Thyroid gland (tissue), 4 donors: Measurements from ENCODE around the gene PTPRN2. TPM values are rescaled to one million over a fixed set of nuclear protein-coding genes. Genes with fewer than 3 reads are reported as not detected.

Experiments
- DNase-seq, 2 donors: peaks; one replicate each; pipeline ENCODE4 v3.0.0-alpha.2; 2019
- H3K27ac ChIP-seq, 3 donors: fragments of 200-600 bp; sonication (generic); 1 replicate in 2 of 3; 2 replicates in 1 of 3; pipeline ENCODE4 v1.5.1; 2016 to 2019; ENCODE audit warnings: mild to moderate bottlenecking in 1 of 3, moderate library complexity in 1 of 3
- H3K27me3 ChIP-seq: fragments of 200-600 bp; sonication (generic); one replicate; pipeline ENCODE4 v1.5.1; 2019
- H3K36me3 ChIP-seq, 2 donors: fragments of 200-600 bp; sonication (generic); one replicate each; pipeline ENCODE4 v1.5.1; 2016 to 2019
- H3K4me1 ChIP-seq, 2 donors: fragments of 200-600 bp; sonication (generic); one replicate each; pipeline ENCODE4 v1.5.1; 2017 to 2019
- H3K4me3 ChIP-seq, 3 donors: fragments of 200-600 bp; sonication (generic); replicated peaks in 1 of 3; 1 replicate in 2 of 3; 2 replicates in 1 of 3; pipeline ENCODE4 v1.5.1; 2016; ENCODE audit warnings: mild to moderate bottlenecking in 1 of 3
- H3K9me3 ChIP-seq: fragments of 200-600 bp; sonication (generic); one replicate; pipeline ENCODE4 v1.5.1; 2017
- CTCF ChIP-seq, 6 experiments: fragments of 200-600 bp in 3 of 6; fragments of 450-650 bp in 3 of 6; sonication (generic) in 3 of 6; IDR thresholded peaks; one replicate each; pipeline ENCODE4 v1.5.1; 2016 to 2019; ENCODE audit warnings: antibody characterized with exemption in 6 of 6, mild to moderate bottlenecking in 2 of 6, inconsistent platforms in 1 of 6, moderate library complexity in 1 of 6
- POLR2A ChIP-seq, 2 donors: fragments of 450-650 bp; IDR thresholded peaks; one replicate each; pipeline ENCODE4 v1.6.1; 2017; ENCODE audit warnings: antibody characterized with exemption in 2 of 2, mild to moderate bottlenecking in 2 of 2, moderate library complexity in 1 of 2
- WGBS, 2 donors: methylation state at CpG; one replicate each; pipeline ENCODE4 v1.1.5; 2017; 5-methylcytosine and 5-hydroxymethylcytosine counted together
- intact Hi-C: fragments of 100-400 bp; cut with DNase I; formaldehyde crosslinking; loops from one replicate; pipeline ENCODE4 v1.15.1; 2023
- total RNA-seq, 4 donors: library from RNA; depleted of rRNA; stranded (reverse); fragments of >200 nt; gene quantifications; one replicate each; pipeline ENCODE4 v1.2.3, GENCODE V29; 2016

Gene PTPRN2
- total RNA-seq, 4 donors from 2014 or later, result 4.2 to 9.9 (median 7.7) TPM

DNA sequence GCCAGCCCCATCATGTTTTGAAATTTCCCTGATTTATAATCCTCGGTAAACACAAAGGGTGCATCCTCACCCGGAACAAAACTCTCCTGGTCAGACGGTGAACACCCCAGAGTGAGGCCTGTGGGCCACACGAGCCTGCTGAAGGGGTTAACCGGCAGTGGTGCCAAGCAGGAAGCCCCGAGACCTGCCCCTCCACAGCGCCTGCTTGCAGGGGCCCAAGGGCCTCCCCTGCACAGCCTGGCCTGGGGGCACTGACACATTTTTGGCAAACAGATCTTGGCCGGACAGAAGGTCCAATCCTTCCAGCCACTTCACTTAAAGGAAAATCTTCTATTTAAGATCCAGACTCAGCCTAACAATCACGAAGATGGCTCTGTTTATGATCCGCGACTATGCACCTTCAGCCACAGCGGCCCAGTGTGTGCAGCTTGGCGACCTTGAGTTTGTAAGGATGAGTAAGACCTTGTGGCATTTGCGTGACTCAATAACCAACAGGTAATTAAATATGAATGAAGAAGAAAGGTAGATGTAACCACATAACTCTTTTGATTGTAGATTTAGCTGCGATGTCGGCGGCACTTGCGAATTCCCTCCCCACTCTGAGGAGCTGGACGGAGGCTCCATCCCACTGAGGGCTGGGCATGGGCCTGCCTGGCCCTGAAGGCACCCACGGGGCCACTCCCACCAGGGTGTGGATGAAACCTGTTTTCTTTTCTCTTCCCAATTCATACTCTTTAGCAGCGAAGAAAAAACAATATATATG is 922.6 kb downstream of the PTPRN2 start:
- Histone ChIP-seq H3K27ac (no peak overlapping the region), H3K27me3 (no peaks in the 10 kb centered on the region), H3K36me3 (no peaks in the 10 kb centered on the region), H3K9me3 (no peaks in the 10 kb centered on the region), H3K4me1 (no peaks in the 10 kb centered on the region), H3K4me3 (no peak overlapping the region)
- intact Hi-C loops, result no loop called here
- 78 to 82% methylated on average over 21 of the region's 21 CpGs for WGBS, 2 donors
- DNase-seq, result no peak
- TF ChIP-seq CTCF (IDR thresholded peaks at IDR 0.05) (no peak), POLR2A (IDR thresholded peaks at IDR 0.05) (no peak)

DNA sequence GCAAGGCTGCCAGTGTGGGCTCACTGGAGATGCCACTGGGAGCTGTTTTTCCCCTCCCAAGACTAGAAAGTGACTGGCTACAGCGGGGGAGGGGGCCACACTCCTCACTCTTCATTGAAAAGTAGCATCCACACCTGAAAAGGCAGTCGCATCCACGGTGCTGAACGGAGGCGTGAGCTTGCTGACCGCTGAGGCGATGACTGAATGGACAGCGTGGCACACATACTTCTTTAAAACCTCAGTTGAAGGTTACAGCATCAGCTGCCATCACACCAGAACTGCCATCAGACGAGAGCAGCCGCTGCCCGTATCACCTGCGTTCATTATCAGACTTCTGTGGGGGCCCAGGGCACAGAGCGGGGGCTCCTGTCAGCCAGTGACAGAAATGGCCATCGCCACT is 923.6 kb downstream of the PTPRN2 start:
- Histone ChIP-seq H3K27ac (no peak overlapping the region), H3K36me3 (no peaks in the 10 kb centered on the region), H3K27me3 (no peaks in the 10 kb centered on the region), H3K4me1 (no peaks in the 10 kb centered on the region), H3K4me3 (no peak overlapping the region), H3K9me3 (no peaks in the 10 kb centered on the region)
- TF ChIP-seq POLR2A (IDR thresholded peaks at IDR 0.05), result no peak
- no peak for TF ChIP-seq CTCF (IDR thresholded peaks at IDR 0.05)
- 75 to 83% methylated on average over 12 to 14 of the region's 14 CpGs for WGBS, 2 donors
- no peak for DNase-seq
- intact Hi-C loops, result no loop called here

- peak; percentile 11 to 14 for DNase-seq
- H3K9me3 ChIP-seq, result no peaks in the 10 kb centered on the region
- no peak overlapping the region for H3K27ac ChIP-seq
- H3K27me3 ChIP-seq, result no peaks in the 10 kb centered on the region
- H3K4me3 ChIP-seq, result no peak overlapping the region
- H3K4me1 ChIP-seq, result no peaks in the 10 kb centered on the region
- no peaks in the 10 kb centered on the region for H3K36me3 ChIP-seq
- intact Hi-C loops, result no loop called here
- no peak for TF ChIP-seq CTCF (IDR thresholded peaks at IDR 0.05)
- no peak for TF ChIP-seq POLR2A (IDR thresholded peaks at IDR 0.05)
- WGBS, 2 donors, result 67 to 70% methylated on average over 19 to 26 of the region's 34 CpGs
These were observed 924.5 kb downstream of the PTPRN2 start for GRCh38 chr7:157662981-157663716.

DNA sequence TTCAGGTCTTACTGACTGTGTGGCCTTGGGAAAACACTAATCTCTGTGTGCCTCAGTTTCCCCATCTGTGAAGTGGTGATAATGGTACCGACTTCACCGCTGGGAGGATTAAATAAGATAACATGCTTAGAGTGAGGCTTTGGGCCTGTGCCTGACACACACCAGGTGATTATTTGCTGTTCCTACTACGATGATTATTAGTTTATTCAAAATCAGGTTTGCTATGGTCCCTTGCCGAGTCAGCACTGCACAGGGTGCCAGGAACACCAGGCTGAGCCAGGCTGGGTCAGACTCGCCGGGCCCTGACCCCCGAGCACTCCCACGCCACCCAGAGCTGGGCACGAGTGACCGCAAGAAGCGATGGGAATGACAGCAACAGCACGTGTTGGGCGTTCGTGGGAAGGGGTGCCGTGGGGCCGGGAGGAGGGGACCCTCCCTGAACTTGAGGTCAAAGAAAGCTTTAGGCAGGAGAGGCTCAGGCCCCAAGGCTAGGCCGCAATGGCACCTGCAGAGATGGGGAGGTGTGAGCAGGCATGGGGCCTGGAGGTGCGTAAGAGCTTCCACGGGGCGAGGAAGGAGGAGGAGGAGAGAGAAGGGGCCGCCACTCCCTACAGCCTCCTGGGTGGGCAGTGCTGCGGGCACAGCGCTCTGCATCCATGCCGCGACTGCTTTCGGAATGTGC is 925.4 kb downstream of the PTPRN2 start:
- no peaks in the 10 kb centered on the region for H3K36me3 ChIP-seq
- TF ChIP-seq POLR2A (IDR thresholded peaks at IDR 0.05) (no peak), CTCF (IDR thresholded peaks at IDR 0.05) (no peak)
- H3K9me3 ChIP-seq, result no peaks in the 10 kb centered on the region
- 93 to 94% methylated on average over 26 of the region's 26 CpGs for WGBS, 2 donors
- H3K27ac ChIP-seq, result no peak overlapping the region
- intact Hi-C loops, result no loop called here
- no peak overlapping the region for H3K4me3 ChIP-seq
- no peaks in the 10 kb centered on the region for H3K4me1 ChIP-seq
- H3K27me3 ChIP-seq, result no peaks in the 10 kb centered on the region
- DNase-seq, result no peak

DNA sequence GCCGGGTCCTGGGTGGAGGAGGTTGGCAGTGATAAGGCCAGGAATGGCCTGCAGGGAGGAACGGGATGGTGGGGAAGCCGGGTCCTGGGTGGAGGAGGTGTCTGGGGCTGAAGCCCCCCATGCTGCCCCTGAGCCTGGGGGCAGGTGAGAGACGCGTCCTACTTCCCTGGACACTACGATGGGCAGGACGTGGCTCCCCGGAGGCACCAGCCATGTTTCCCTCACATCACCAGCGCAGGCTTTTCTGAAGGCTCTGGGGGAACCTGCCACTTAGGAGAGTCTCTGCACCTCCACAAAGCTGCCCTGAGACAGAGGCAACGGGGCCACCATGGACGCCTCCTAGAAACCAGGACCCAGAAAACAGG is 926.0 kb downstream of the PTPRN2 start:
- intact Hi-C loops, result no loop called here
- H3K9me3 ChIP-seq, result no peaks in the 10 kb centered on the region
- H3K4me3 ChIP-seq, result no peak overlapping the region
- WGBS, 2 donors, result 83% methylated on average over 3 to 11 of the region's 11 CpGs
- no peaks in the 10 kb centered on the region for H3K36me3 ChIP-seq
- H3K27me3 ChIP-seq, result no peaks in the 10 kb centered on the region
- DNase-seq, result no peak
- H3K4me1 ChIP-seq, result no peaks in the 10 kb centered on the region
- H3K27ac ChIP-seq, result no peak overlapping the region
- TF ChIP-seq POLR2A (IDR thresholded peaks at IDR 0.05) (no peak), CTCF (IDR thresholded peaks at IDR 0.05) (no peak)
